Endothelial cell of umbilical vein (primary cell): ENCODE measurements around the gene CNTN2. TPM values are rescaled to one million over a fixed set of nuclear protein-coding genes. Genes with fewer than 3 reads are reported as not detected.

Experiments used
- BruUV-seq: library from RNA; stranded (reverse); fragments of 400-500 nt; replicated peaks from 2 replicates; lab custom pipeline; 2021; lab: Mats Ljungman, UMichigan
- CTCF ChIA-PET: fragments of 300-600, 350-600 bp; sonication (Branson Sonifier 250); formaldehyde crosslinking; loops from one replicate; lab custom pipeline; 2021; ENCODE audit warnings: antibody characterized with exemption, inconsistent platforms; lab: Charles Lee
- POLR2A ChIA-PET: fragments of 300-600, 350-600 bp; sonication (Branson Sonifier 250); formaldehyde crosslinking; loops from one replicate; lab custom pipeline; 2021; ENCODE audit warnings: antibody characterized with exemption, inconsistent platforms; lab: Charles Lee
- DNase-seq: peaks from one replicate; pipeline ENCODE4 v3.0.0-alpha.2; 2011; ENCODE audit warnings: low read depth, low spot score
- FAIRE-seq: peaks from 2 replicates; lab custom pipeline; 2011; peaks lifted over from hg19 to GRCh38; lab: Jason Lieb, UNC
- H2AFZ ChIP-seq: 2 replicates; pipeline ENCODE4 v1.6.0; 2012; ENCODE audit warnings: low read depth, low read length, control low read depth, inconsistent platforms
- H3K27ac ChIP-seq: 2 replicates; pipeline ENCODE4 v1.5.1; 2011; ENCODE audit warnings: low read depth, mild to moderate bottlenecking, control low read depth, low read length, moderate library complexity; ENCODE audit not compliant: insufficient read depth
- H3K27me3 ChIP-seq, 2 experiments: 2 replicates each; pipeline versions ENCODE4 v1.6.0 to v1.6.1; 2011; ENCODE audit warnings: low read length in 2 of 2, mixed read lengths in 1 of 2; ENCODE audit not compliant: control insufficient read depth in 2 of 2, insufficient read depth in 2 of 2
- H3K36me3 ChIP-seq, 2 experiments: 2 replicates in 1 of 2; 3 replicates in 1 of 2; pipeline ENCODE4 v1.5.1; 2011; ENCODE audit warnings: low read length in 2 of 2, mild to moderate bottlenecking in 1 of 2, moderate library complexity in 1 of 2; ENCODE audit not compliant: control insufficient read depth in 2 of 2, insufficient read depth in 2 of 2; ENCODE audit errors: extremely low read depth in 1 of 2
- H3K4me1 ChIP-seq: 3 replicates; pipeline ENCODE4 v1.5.1; 2011; ENCODE audit warnings: mild to moderate bottlenecking, low read length; ENCODE audit not compliant: control insufficient read depth, insufficient read depth; ENCODE audit errors: extremely low read depth
- H3K4me2 ChIP-seq: 2 replicates; pipeline ENCODE4 v1.6.1; 2011; ENCODE audit warnings: low read length, control low read depth, mixed read lengths; ENCODE audit not compliant: insufficient read depth
- H3K4me3 ChIP-seq, 3 experiments: fragments of 200-600 bp in 1 of 3; sonication (generic), shearing (Covaris generic) in 1 of 3; replicated peaks in 1 of 3; 2 replicates each; pipeline ENCODE4 v1.5.1; 2011 to 2016; ENCODE audit warnings: control low read depth in 3 of 3, low read length in 3 of 3, mild to moderate bottlenecking in 2 of 3, inconsistent platforms in 1 of 3, low read depth in 1 of 3, moderate library complexity in 1 of 3; ENCODE audit not compliant: insufficient read depth in 1 of 3
- H3K79me2 ChIP-seq: 2 replicates; pipeline ENCODE4 v1.6.0; 2012; ENCODE audit warnings: low read length, inconsistent platforms; ENCODE audit not compliant: control insufficient read depth, insufficient read depth
- H3K9ac ChIP-seq: replicated peaks from 2 replicates; pipeline ENCODE3; 2011; ENCODE audit warnings: low read length, control low read depth; ENCODE audit not compliant: insufficient read depth; ENCODE audit errors: extremely low read depth
- H3K9me1 ChIP-seq: replicated peaks from 3 replicates; pipeline ENCODE4 v1.6.0; 2011; ENCODE audit warnings: mild to moderate bottlenecking, low read length; ENCODE audit not compliant: control insufficient read depth, insufficient read depth; ENCODE audit errors: extremely low read depth
- H3K9me3 ChIP-seq: replicated peaks from 2 replicates; pipeline ENCODE4 v1.5.1; 2012; ENCODE audit warnings: low read length, inconsistent platforms; ENCODE audit not compliant: control insufficient read depth, insufficient read depth
- H4K20me1 ChIP-seq: replicated peaks from 2 replicates; pipeline ENCODE3; 2011; ENCODE audit warnings: mild to moderate bottlenecking, low read length; ENCODE audit not compliant: control insufficient read depth, insufficient read depth; ENCODE audit errors: extremely low read depth
- CTCF ChIP-seq, 2 donors: IDR thresholded peaks; 1 replicate in 1 of 2; 2 replicates in 1 of 2; pipeline ENCODE4 v1.5.1; 2011; ENCODE audit warnings: low read length in 2 of 2, mild to moderate bottlenecking in 2 of 2, moderate library complexity in 2 of 2, control low read depth in 1 of 2, inconsistent platforms in 1 of 2, low read depth in 1 of 2; ENCODE audit not compliant: insufficient read depth in 1 of 2; ENCODE audit errors: extremely low read depth in 1 of 2
- EZH2 ChIP-seq: IDR thresholded peaks from 2 replicates; pipeline ENCODE4 v1.6.1; 2012; ENCODE audit warnings: borderline replicate concordance, low read depth, mild to moderate bottlenecking, moderate library complexity, low read length, inconsistent platforms; ENCODE audit not compliant: severe bottlenecking
- FOS ChIP-seq: IDR thresholded peaks from 2 replicates; pipeline ENCODE4 v1.6.1; 2011; ENCODE audit warnings: mild to moderate bottlenecking, low read length, moderate library complexity, borderline replicate concordance; ENCODE audit not compliant: insufficient read depth
- GATA2 ChIP-seq: IDR thresholded peaks from 2 replicates; pipeline ENCODE4 v1.7.0; 2011; ENCODE audit warnings: low read depth, mild to moderate bottlenecking, moderate library complexity, mixed read lengths, low read length; ENCODE audit not compliant: insufficient read length, insufficient read depth
- JUN ChIP-seq: IDR thresholded peaks from 2 replicates; pipeline ENCODE4 v1.6.1; 2011; ENCODE audit warnings: borderline replicate concordance, low read depth; ENCODE audit not compliant: insufficient read length, insufficient read depth
- MAX ChIP-seq: IDR thresholded peaks from 2 replicates; pipeline ENCODE4 v1.6.1; 2011; ENCODE audit not compliant: insufficient read depth, insufficient read length
- MYC ChIP-seq: IDR thresholded peaks from one replicate; pipeline ENCODE4 v1.6.1; 2011; ENCODE audit warnings: mild to moderate bottlenecking, low read depth, low read length
- POLR2A ChIP-seq: IDR thresholded peaks from 2 replicates; pipeline ENCODE4 v1.6.1; 2012; ENCODE audit warnings: low read depth, mild to moderate bottlenecking, control low read depth, low read length
- POLR2AphosphoS5 ChIP-seq: IDR thresholded peaks from 2 replicates; pipeline ENCODE4 v1.6.1; 2012; ENCODE audit warnings: low read depth, mild to moderate bottlenecking, control low read depth, low read length, moderate library complexity; ENCODE audit not compliant: insufficient read depth
- dilution Hi-C: fragments of 300-500 bp; cut with MboI; formaldehyde crosslinking; loops from one replicate; pipeline ENCODE4 v1.15.0; 2019; ENCODE audit warnings: low sequenced_read_pairs; ENCODE audit not compliant: extremely low pct_ligation_motif_present
- intact Hi-C: fragments of 100-400 bp; cut with micrococcal nuclease; formaldehyde crosslinking; loops from one replicate; pipeline ENCODE4 v1.10.0; 2022
- polyA plus RNA-seq, 4 experiments: library from polyadenylated mRNA; depleted of rRNA in 3 of 4; stranded (reverse) in 3 of 4; unstranded in 1 of 4; fragments of >200 nt; gene quantifications; 2 replicates each; pipeline versions ENCODE4 v1.2.1 to v1.2.3, GENCODE V29; 2011 to 2012; ENCODE audit warnings: missing spikeins in 1 of 4
- total RNA-seq: library from RNA; stranded (reverse); gene quantifications from 2 replicates; pipeline ENCODE4 v1.2.3, GENCODE V29; 2021

Gene CNTN2
- total and polyA plus RNA-seq, 2 donors (not counting 3 experiments of a cell fraction or from before 2014, with no cell fraction given), result not detected

- Histone ChIP-seq H3K9ac (no peak overlapping the region), H3K9me3 (no peaks in the 10 kb centered on the region), H3K36me3 (peaks cover 22 to 24% of the 10 kb centered on the region in 2 experiments), H2AFZ (no peak overlapping the region), H4K20me1 (no peaks in the 10 kb centered on the region), H3K27me3 (no peaks in the 10 kb centered on the region), H3K4me3 (no peak overlapping the region), H3K27ac (no peak overlapping the region), H3K4me2 (no peak overlapping the region), H3K4me1 (no peaks in the 10 kb centered on the region), H3K79me2 (no peaks in the 10 kb centered on the region), H3K9me1 (no peaks in the 10 kb centered on the region)
- dilution Hi-C loops (no loop called here), intact Hi-C loops (no loop called here)
- DNase-seq, result no peak
- no peak for TF ChIP-seq POLR2A
- no peak for TF ChIP-seq MAX
- no peak for TF ChIP-seq MYC
- TF ChIP-seq FOS, result no peak
- POLR2A ChIA-PET, result no interaction called here
- BruUV-seq, result no TSS peak
- CTCF ChIA-PET, result interaction anchor here (1.0 to 1.1 kb wide), 2 partner anchors 39 to 252 kb away, joined by 3 read pairs; no protein-coding TSS in a partner anchor
- FAIRE-seq, result no peak
Observed at GRCh38 chr1:205102404-205102803, 59.4 kb downstream of the CNTN2 start.

GRCh38 chr1:205107327-205107726, 64.3 kb downstream of the CNTN2 start:
- H3K9ac ChIP-seq, result no peak overlapping the region
- dilution Hi-C loops, result no loop called here
- H3K4me2 ChIP-seq, result no peak overlapping the region
- no TSS peak for BruUV-seq
- no peak for DNase-seq
- no peak overlapping the region for H3K27ac ChIP-seq
- no peaks in the 10 kb centered on the region for H3K4me1 ChIP-seq
- no peaks in the 10 kb centered on the region for H3K9me3 ChIP-seq
- H3K27me3 ChIP-seq, result no peaks in the 10 kb centered on the region
- intact Hi-C loops, result no loop called here
- TF ChIP-seq POLR2AphosphoS5 (no peak), EZH2 (no peak), POLR2A (no peak), JUN (no peak), CTCF (IDR thresholded peaks at IDR 0.05; ENCODE audit: extremely low read depth in 1 of 2, insufficient read depth in 1 of 2, low read depth in 1 of 2, low read length in 2 of 2) (no peak), GATA2 (no peak), FOS (no peak), MYC (no peak), MAX (no peak)
- H3K79me2 ChIP-seq, result no peaks in the 10 kb centered on the region
- H3K4me3 ChIP-seq, result no peak overlapping the region
- FAIRE-seq, result peak; percentile 46
- H2AFZ ChIP-seq, result no peak overlapping the region
- ChIA-PET CTCF (no interaction called here), POLR2A (no interaction called here)
- H3K36me3 ChIP-seq, result peaks cover 12 to 16% of the 10 kb centered on the region in 2 experiments
- no peaks in the 10 kb centered on the region for H4K20me1 ChIP-seq
- H3K9me1 ChIP-seq, result no peaks in the 10 kb centered on the region
